HFF-Myc (cell line): ENCODE data around the gene TPO.

Source experiments
- DNase-seq: peaks from one replicate; pipeline ENCODE4 v3.0.0-alpha.2; 2011; ENCODE audit warnings: low read depth; ENCODE audit errors: extremely low read depth
- H3K4me3 ChIP-seq: replicated peaks from 2 replicates; pipeline ENCODE4 v1.5.1; 2011; ENCODE audit warnings: low read depth, mild to moderate bottlenecking, control low read depth, low read length
- CTCF ChIP-seq: IDR thresholded peaks from 2 replicates; pipeline ENCODE4 v1.5.1; 2012; ENCODE audit warnings: mild to moderate bottlenecking, low read depth, low read length, control low read depth; ENCODE audit errors: missing control alignments

The TPO gene

GRCh38 chr2:1472350-1472749, 59.1 kb downstream of the TPO start:
- TF ChIP-seq CTCF = no peak
- no peak overlapping the region for H3K4me3 ChIP-seq
- no peak for DNase-seq

GRCh38 chr2:1476617-1477195, 63.4 kb downstream of the TPO start:
- no peak for TF ChIP-seq CTCF
- no peak for DNase-seq
- no peak overlapping the region for H3K4me3 ChIP-seq

- no peak overlapping the region for H3K4me3 ChIP-seq
- DNase-seq = no peak
- no peak for TF ChIP-seq CTCF
These were observed 64.2 kb downstream of the TPO start for GRCh38 chr2:1477196-1478040.

- TF ChIP-seq CTCF = no peak
- no peak overlapping the region for H3K4me3 ChIP-seq
- DNase-seq = no peak
These were observed 65.3 kb downstream of the TPO start for GRCh38 chr2:1478311-1479305.

- no peak for TF ChIP-seq CTCF
- DNase-seq = no peak
These were observed 66.1 kb downstream of the TPO start for GRCh38 chr2:1479346-1479745.

GRCh38 chr2:1480671-1481076, 67.4 kb downstream of the TPO start:
- TF ChIP-seq CTCF = no peak
- no peak overlapping the region for H3K4me3 ChIP-seq
- DNase-seq = no peak

More at GRCh38 chr2:1479346-1479745, 66.1 kb downstream of the TPO start:
- no peak overlapping the region for H3K4me3 ChIP-seq
